D341Med (cell line): Measurements from ENCODE around the gene C19orf81.
A peak's percentile ranks its signal among the peaks of the same experiment; 100 is the strongest.

Experiments
- DNase-seq: peaks from one replicate; pipeline ENCODE4 v3.0.0; 2012; ENCODE audit warnings: low spot score

Gene C19orf81

DNA sequence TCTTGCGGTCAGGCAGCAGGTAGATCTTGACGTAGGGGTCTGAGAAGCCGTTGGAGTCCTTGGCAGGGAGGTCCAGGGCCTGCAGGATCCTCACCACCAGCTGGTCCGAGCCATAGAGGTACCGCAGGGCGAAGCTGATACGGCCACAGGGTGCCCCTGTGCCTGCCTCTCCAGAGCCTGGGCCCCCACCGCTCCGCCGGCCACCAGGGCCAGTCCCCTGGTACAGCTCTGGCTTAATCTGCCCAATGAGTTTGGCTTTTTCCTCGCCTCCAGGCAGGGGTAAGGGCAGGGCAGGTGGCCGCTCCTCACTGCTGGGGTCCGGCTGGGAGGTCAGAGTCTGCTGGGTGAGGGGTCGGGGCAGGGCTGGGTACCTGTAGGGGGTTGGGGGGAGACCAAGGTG is 19.4 kb upstream of the C19orf81 start:
- DNase-seq: peak; percentile 27

GRCh38 chr19:50632151-50632835 is 17.0 kb upstream of the C19orf81 start:
- DNase-seq: no peak

DNA sequence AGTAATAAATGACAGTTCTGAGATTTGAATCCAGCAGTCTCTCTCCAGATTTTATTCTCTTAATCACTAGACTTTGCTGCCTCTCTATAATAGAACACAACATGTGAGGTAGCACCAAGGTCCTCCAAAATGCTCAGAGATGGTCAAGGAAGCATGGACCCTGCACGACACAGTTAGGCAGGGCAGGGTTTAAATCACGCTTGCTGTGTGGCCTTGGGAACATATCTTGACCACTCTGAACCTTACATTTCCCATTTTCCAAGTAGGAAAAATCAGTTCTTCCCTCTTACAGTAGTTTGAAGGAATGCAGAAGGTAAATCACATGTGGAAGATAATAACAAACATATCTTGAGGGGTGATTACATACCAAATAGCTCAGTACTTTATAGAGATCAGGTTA is 15.9 kb upstream of the C19orf81 start:
- no peak for DNase-seq

- DNase-seq: no peak
Measured at GRCh38 chr19:50633973-50634372, 15.3 kb upstream of the C19orf81 start.

GRCh38 chr19:50636317-50637085 is 12.7 kb upstream of the C19orf81 start:
- DNase-seq: no peak

GRCh38 chr19:50638600-50638999 is 10.6 kb upstream of the C19orf81 start:
- no peak for DNase-seq

DNA sequence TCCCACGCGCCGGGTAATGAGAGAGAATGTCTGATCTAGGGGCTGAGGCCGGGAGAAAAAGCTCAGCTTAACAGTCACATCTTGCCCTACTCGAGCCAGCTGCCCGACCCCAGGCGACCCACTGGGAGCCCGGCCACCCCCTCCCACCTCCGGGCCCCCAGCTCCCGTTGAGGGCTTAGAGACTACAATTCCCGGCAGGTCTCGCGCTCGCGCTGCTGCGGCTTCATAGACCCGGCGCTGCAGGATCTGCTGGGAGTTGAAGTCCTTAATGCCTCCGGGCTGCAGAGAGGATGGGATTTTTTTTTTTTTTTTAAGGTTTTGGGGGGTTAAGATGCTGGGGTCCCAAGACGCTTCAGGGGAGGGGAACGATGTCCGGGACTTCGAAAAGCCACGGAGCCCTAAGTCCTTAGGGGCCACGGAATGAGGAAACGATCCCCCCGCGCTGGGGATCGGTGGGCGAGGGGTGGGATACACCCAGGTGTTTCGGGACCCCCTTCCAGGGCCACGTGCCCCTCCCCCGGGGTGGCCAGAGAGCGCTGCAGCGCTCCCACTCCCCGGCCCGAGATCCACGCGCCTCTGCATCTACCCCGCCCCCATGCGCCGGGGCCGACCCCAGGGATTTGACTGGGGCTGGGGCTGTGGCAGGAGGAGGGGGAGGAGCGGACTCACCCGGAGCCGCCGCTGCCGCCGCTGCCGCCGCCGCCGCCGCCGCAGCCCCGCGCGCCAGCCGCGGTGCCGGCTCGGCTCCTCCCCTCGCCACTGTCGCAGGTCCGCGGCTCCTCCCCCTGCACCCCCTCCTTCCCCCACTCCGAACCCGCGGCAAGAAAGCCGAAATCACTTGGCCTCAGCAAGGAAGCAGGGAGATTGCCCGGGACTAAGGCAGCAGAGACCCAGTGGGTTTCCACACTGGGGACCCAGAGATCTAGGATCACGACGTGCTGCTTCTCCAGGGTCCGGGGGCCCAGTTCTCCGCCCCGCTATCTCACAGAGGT is 9.8 kb upstream of the C19orf81 start, which contains the start of gene SYT3:
TSS of gene SYT3 (minus strand) at position 761 of the 992 bp plus-strand sequence. CDS start 2,470 bp downstream, outside the sequence.
- DNase-seq: peak; percentile 88

DNA sequence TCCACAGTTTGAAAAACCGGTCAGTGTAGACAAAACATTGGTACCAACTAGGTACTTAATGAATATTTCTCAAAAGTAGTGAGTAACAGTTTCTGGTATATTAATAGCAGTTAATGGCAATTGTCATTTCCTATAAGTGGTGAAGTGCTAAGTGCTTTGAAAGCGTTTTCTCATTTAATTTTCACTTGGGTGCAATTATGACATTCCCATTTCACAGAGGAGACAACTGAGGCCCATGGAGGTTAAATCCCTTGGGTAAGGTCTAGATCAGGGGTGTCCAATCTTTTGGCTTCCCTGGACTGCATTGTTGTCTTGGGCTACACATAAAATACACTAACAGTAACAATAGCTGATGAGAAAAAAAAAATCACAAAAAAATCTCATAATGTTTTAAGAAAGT is 8.9 kb upstream of the C19orf81 start:
- DNase-seq: no peak

DNA sequence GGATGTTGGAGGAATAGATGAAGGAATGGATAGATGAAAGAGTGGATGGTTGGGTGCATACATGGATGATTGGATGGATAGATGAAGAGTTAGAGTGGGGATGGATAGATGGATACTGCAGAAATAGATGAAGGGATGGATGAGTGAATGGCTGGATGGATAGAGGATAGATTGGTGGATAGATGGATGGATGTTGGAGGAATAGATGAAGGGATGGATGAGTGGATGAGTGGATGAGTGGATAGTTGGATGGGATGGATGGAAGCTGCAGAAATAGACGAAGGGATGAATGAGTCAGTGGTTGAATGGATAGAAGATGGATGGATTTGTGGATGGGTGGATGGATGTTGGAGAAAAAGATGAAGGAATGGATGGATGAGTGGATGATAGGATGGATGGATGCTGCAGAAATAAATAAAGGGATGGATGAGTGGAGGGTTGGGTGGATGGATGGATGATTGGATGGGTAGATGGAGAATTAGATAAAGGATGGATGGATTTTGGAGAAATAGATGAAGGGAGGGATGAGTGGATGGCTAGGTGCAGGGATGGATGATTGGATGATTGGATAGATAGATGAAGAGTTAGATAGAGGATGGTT is 4.8 kb upstream of the C19orf81 start:
- no peak for DNase-seq

GRCh38 chr19:50645107-50645506 is 4.1 kb upstream of the C19orf81 start:
- no peak for DNase-seq

- no peak for DNase-seq
Measured at GRCh38 chr19:50646074-50646807, 3.0 kb upstream of the C19orf81 start.

- no peak for DNase-seq
Measured at GRCh38 chr19:50647879-50648615, 1.2 kb upstream of the C19orf81 start.

DNA sequence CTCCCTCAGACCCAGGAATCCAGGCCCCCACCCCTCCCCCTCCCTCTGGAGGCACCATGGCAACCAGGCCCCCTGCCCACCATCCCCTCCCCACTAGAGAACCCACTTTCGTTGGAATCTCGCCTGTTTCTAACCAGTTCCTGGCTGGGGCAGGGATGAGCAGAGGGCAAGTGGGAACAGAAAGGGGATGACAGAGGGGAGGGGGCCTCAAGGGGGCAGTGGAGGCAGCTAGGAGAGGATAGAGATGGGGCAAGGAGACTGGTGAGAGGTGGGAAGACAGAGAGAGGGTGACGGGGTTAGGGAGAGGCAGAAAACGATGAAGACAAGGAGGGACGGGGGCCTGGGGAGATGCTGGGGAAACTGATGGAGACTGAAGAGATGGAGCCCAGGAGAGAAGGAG is 586 bp upstream of the C19orf81 start:
- DNase-seq: no peak

GRCh38 chr19:50651174-50651573 is 1.9 kb downstream of the C19orf81 start:
- no peak for DNase-seq

GRCh38 chr19:50652722-50653121 is 3.5 kb downstream of the C19orf81 start:
- DNase-seq: no peak

- no peak for DNase-seq
Measured at GRCh38 chr19:50654882-50655281, 5.6 kb downstream of the C19orf81 start.

DNA sequence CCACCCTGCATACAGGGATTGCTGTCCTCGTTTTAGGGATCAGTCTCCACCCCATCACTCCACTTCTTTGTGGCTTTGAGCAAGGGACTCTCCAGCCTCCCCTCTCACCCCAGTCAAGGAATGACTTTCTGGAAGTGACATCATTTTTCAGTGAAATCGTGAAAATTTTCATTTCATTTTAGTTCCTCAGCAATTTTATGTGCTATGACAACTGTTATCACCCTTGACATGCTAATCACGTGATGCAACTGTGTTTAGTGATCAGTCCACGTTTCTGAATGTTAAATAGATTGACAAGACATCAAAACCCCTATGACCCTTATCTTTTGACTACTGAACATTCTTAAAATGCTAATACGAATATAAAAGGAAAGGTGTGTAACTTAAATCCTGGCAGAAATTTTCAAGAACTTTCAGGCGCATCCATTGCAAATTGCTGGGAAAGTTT is 8.0 kb downstream of the C19orf81 start:
- DNase-seq: no peak

GRCh38 chr19:50657712-50658440 is 8.6 kb downstream of the C19orf81 start:
- DNase-seq: peak; percentile 57

- DNase-seq: peak; percentile 89
Measured at GRCh38 chr19:50658441-50659317, 9.4 kb downstream of the C19orf81 start.
